ENCODE data around the gene ARHGEF2. TPM values are rescaled to one million over a fixed set of nuclear protein-coding genes. Genes with fewer than 3 reads are reported as not detected.

The ARHGEF2 gene
- total RNA-seq, 2 experiments from 2014 or later = 159 to 164 TPM

Other genes starting within 250 kb of the ARHGEF2 start
- gene GON4L, start 121.3 kb downstream of the ARHGEF2 start, total RNA-seq = 10 to 100 TPM; 76.4 to 76.6 TPM
- gene SYT11, start 119.0 kb downstream of the ARHGEF2 start, total RNA-seq = 10 to 100 TPM; 30.7 to 31.6 TPM
- 10 to 100 TPM; 25.0 to 30.9 TPM for gene RIT1, start 67.2 kb downstream of the ARHGEF2 start, total RNA-seq
- 10 to 100 TPM; 63.8 to 71.4 TPM for gene KHDC4, start 44.1 kb downstream of the ARHGEF2 start, total RNA-seq
- not detected for gene RXFP4, start 36.9 kb downstream of the ARHGEF2 start, total RNA-seq
- 100 to 1,000 TPM; 262 to 268 TPM for gene SSR2, start 42.4 kb upstream of the ARHGEF2 start, total RNA-seq
- 10 to 100 TPM; 27.0 to 31.2 TPM for gene UBQLN4, start 75.3 kb upstream of the ARHGEF2 start, total RNA-seq
- 10 to 100 TPM; 63.1 to 66.2 TPM for gene LAMTOR2, start 76.2 kb upstream of the ARHGEF2 start, total RNA-seq
- gene RAB25, start 82.6 kb upstream of the ARHGEF2 start, total RNA-seq = under 1 TPM in 1 of 2 experiments, not detected in 1; 0.53 TPM
- under 1 TPM in 1 of 2 experiments, not detected in 1; 0.05 TPM for gene MEX3A, start 103.9 kb upstream of the ARHGEF2 start, total RNA-seq
- 100 to 1,000 TPM in 1 of 2 experiments, 10 to 100 TPM in 1; 93.6 to 101 TPM for gene LMNA, start 136.2 kb upstream of the ARHGEF2 start, total RNA-seq
- 10 to 100 TPM; 20.8 to 21.5 TPM for gene SEMA4A, start 175.0 kb upstream of the ARHGEF2 start, total RNA-seq
- gene SLC25A44, start 215.6 kb upstream of the ARHGEF2 start, total RNA-seq = 10 to 100 TPM; 27.7 to 36.3 TPM
- 10 to 100 TPM; 65.5 to 67.7 TPM for gene PMF1, start 234.5 kb upstream of the ARHGEF2 start, total RNA-seq